Common myeloid progenitor, CD34-positive (primary cell): ENCODE results near the gene ADAMTS10.

ENCODE experiments used
- CTCF ChIA-PET: fragments of 350-600 bp; sonication (Branson Sonifier 250); formaldehyde crosslinking; loops from one replicate; lab custom pipeline; 2021; ENCODE audit warnings: antibody characterized with exemption; lab: Charles Lee
- POLR2A ChIA-PET: fragments of 350-600 bp; sonication (Branson Sonifier 250); formaldehyde crosslinking; loops from one replicate; lab custom pipeline; 2021; ENCODE audit warnings: antibody characterized with exemption; lab: Charles Lee
- DNase-seq, 3 donors: peaks; one replicate each; pipeline versions ENCODE4 v3.0.0 to v3.0.0-alpha.2; 2013
- H3K27ac ChIP-seq, 2 experiments: 1 replicate in 1 of 2; 2 replicates in 1 of 2; pipeline ENCODE4 v1.7.0; 2013; ENCODE audit warnings: inconsistent platforms in 2 of 2, low read length in 2 of 2, mild to moderate bottlenecking in 2 of 2, low read depth in 1 of 2, moderate library complexity in 1 of 2; ENCODE audit not compliant: severe bottlenecking in 2 of 2, insufficient read depth in 1 of 2, poor library complexity in 1 of 2
- H3K27me3 ChIP-seq, 5 experiments: replicated peaks in 2 of 5; 1 replicate in 3 of 5; 2 replicates in 2 of 5; pipeline versions ENCODE4 v1.6.1 to v1.7.0; 2013; ENCODE audit warnings: low read length in 4 of 5, mild to moderate bottlenecking in 2 of 5, moderate library complexity in 2 of 5, inconsistent platforms in 1 of 5; ENCODE audit not compliant: insufficient read depth in 5 of 5, control insufficient read depth in 4 of 5
- H3K36me3 ChIP-seq, 4 experiments: 1 replicate in 2 of 4; 2 replicates in 2 of 4; pipeline versions ENCODE4 v1.6.1 to v1.7.0; 2013; ENCODE audit warnings: low read length in 3 of 4, control low read depth in 1 of 4, mild to moderate bottlenecking in 1 of 4; ENCODE audit not compliant: control insufficient read depth in 4 of 4, insufficient read depth in 4 of 4
- H3K4me1 ChIP-seq, 4 experiments: 1 replicate in 3 of 4; 2 replicates in 1 of 4; pipeline versions ENCODE4 v1.6.1 to v1.7.1; 2013; ENCODE audit warnings: low read length in 3 of 4, mild to moderate bottlenecking in 3 of 4, control low read depth in 1 of 4, inconsistent platforms in 1 of 4, moderate library complexity in 1 of 4; ENCODE audit not compliant: control insufficient read depth in 4 of 4, insufficient read depth in 4 of 4; ENCODE audit errors: control extremely low read depth in 1 of 4
- H3K4me3 ChIP-seq, 7 experiments: 1 replicate in 4 of 7; 2 replicates in 3 of 7; pipeline versions ENCODE4 v1.5.1 to v1.7.0; 2013; ENCODE audit warnings: mild to moderate bottlenecking in 7 of 7, low read length in 6 of 7, moderate library complexity in 6 of 7, inconsistent platforms in 2 of 7, low read depth in 2 of 7, control low read depth in 1 of 7; ENCODE audit not compliant: insufficient read depth in 4 of 7, control insufficient read depth in 1 of 7; ENCODE audit errors: extremely low read depth in 1 of 7
- H3K9me3 ChIP-seq, 5 experiments: 1 replicate in 4 of 5; 2 replicates in 1 of 5; pipeline versions ENCODE4 v1.6.1 to v1.7.1; 2013; ENCODE audit warnings: low read length in 4 of 5, mild to moderate bottlenecking in 2 of 5, inconsistent platforms in 1 of 5, low read depth in 1 of 5, moderate library complexity in 1 of 5; ENCODE audit not compliant: control insufficient read depth in 4 of 5, insufficient read depth in 2 of 5; ENCODE audit errors: control extremely low read depth in 1 of 5
- WGBS: methylation state at CpG from one replicate; pipeline ENCODE4 v1.1.5; 2013; ENCODE audit not compliant: insufficient coverage; 5-methylcytosine and 5-hydroxymethylcytosine counted together

The ADAMTS10 gene

DNA sequence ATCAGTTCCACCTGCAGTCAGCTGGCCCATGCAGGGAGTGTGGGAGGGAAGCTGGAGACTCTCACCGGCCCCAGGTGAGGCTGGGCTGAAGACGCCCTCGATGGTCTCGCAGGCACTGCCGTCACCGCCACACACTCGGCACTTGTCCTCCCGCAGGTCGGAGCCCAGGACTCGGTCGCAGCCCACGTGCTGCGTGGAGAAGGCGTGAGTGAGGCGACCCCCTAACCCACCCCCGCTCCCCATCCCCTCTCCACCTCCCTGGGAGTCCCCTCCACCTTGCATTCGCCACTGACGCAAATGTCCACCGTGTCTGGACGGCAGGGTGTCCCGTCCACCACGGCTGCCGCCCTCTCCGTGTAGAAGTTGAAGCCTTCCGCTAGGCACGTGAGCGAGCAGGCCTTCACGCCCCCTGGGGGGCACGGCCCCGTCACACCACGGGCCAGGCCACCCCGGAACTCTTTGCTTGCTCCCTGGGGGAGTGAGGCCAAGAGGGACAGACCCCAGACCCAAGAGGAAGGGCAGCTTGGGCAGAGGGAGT is 21.3 kb downstream of the ADAMTS10 start:
- ChIA-PET POLR2A (no interaction called here), CTCF (interaction anchor here (0.6 to 1.2 kb wide), 2 partner anchors 9 to 10 kb away, joined by 3 read pairs; no protein-coding TSS in a partner anchor)
- Histone ChIP-seq H3K9me3 (peaks cover 0 to 9% (median 4%) of the 10 kb centered on the region in 5 experiments), H3K27me3 (peaks cover 0 to 5% (median 0%) of the 10 kb centered on the region in 5 experiments), H3K27ac (no peak overlapping the region), H3K36me3 (peaks cover 0 to 9% (median 0%) of the 10 kb centered on the region in 4 experiments), H3K4me1 (peaks cover 0 to 22% (median 18%) of the 10 kb centered on the region in 4 experiments), H3K4me3 (no peak overlapping the region)
- 97% methylated on average over 22 of the region's 32 CpGs for WGBS
- no peak for DNase-seq

DNA sequence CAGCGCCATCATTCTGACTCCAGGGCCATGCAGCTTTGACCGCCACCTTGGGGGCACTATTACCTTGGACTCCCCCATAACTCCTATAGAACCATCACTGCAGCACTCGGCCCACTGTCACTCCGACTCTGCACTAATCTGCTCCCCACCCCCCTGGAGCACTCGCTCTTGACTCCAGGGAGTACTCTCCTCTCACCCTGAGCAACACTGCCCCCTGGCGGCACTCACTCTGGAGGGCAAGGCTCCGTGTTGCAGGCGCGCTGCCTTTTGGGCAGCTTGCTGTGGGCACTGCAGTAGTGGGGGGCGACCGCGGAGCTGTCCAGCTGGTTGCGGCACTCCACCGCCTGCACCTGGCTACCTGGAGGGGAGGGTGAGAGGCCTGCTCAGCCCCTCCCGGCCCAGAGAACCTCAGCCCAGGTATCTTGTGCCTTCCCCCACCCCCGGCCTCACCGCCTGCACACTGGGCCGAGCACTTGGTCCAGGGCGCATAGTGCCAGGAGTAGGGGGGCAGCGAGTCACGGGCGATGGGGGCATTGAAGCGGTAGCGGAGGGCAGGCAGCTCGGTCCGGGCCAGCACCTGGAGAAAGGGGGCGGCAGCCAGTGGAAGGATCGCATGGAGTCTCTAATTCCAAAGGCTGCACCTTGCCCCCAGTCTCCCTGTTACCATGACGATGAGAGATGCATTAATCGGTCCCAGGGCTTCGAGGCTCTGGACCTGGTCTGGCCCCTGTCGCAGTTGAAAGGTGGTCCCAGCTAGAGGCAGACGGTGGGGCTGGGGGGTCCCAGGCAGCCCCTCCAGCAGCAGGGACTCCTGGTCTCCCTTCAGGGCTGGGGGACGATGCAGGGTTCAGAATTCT is 24.4 kb downstream of the ADAMTS10 start:
- Histone ChIP-seq H3K27ac (no peak overlapping the region), H3K27me3 (no peaks in the 10 kb centered on the region), H3K4me3 (no peak overlapping the region), H3K9me3 (no peaks in the 10 kb centered on the region), H3K36me3 (peaks cover 0 to 7% (median 0%) of the 10 kb centered on the region in 4 experiments), H3K4me1 (peaks cover 0 to 3% (median under 1%) of the 10 kb centered on the region in 4 experiments)
- DNase-seq: peak in 2 of 3 donors; percentile 50 to 56
- WGBS: 96% methylated on average over 30 of the region's 34 CpGs
- ChIA-PET CTCF (interaction anchor here (0.8 to 2.6 kb wide), 3 partner anchors 9 to 106 kb away, joined by 3 to 7 read pairs (median 7); partner anchors contain the start of gene MYO1F), POLR2A (no interaction called here)

DNA sequence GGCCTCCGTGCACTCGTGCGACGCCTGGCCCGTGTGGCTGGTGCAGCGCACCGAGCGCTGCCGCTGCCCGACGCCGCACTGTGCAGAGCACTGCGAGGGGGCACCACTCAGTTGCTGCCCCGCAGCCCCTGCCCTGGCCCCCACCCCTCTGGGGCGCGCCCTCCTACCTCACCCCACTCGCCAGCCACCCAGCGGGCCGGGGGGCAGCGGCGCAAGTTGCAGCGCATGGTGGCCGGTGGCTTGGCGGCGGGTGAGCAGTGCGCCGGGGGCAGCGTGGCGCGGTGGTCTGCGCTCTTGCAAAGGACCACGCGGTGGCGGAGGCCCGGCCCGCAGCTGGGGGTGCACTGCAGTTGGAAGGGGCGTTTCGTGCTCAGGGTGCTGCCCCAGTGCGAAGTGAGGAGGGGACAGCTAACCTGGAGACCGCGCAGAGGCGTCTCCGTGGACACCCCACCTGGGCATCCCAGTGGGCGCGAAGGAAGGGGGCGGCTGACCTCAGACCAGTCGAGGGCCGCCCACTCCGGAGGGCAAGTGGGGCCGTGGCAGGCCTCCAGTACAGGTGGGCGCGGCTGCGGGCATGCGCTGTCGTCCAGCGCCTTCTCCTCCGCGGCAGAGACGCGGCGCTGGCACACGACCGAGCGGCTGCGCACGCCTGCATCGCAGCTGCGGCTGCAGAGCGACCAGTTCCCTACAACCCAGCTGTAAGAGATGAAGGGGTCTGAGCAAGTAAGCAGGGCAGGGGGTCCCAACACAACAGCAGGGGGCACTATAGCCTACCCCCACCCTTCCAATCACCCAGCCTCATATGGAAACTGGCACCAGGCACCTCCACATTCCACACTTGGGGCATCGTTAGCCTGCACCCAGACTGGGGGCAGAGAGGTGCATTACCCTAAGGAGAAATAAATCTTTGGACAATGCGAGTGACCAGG is 25.3 kb downstream of the ADAMTS10 start:
- H3K4me1 ChIP-seq: peaks cover 0 to 9% (median 6%) of the 10 kb centered on the region in 4 experiments
- H3K36me3 ChIP-seq: peaks cover 0 to 7% (median 0%) of the 10 kb centered on the region in 4 experiments
- H3K27me3 ChIP-seq: no peaks in the 10 kb centered on the region
- no peaks in the 10 kb centered on the region for H3K9me3 ChIP-seq
- ChIA-PET POLR2A (no interaction called here), CTCF (interaction anchor here (0.6 to 2.6 kb wide), 3 partner anchors 8 to 57 kb away, joined by 3 to 7 read pairs (median 7); partner anchors contain the start of gene MYO1F)
- DNase-seq: no peak
- H3K27ac ChIP-seq: no peak overlapping the region
- 97% methylated on average over 56 of the region's 71 CpGs for WGBS
- H3K4me3 ChIP-seq: no peak overlapping the region

DNA sequence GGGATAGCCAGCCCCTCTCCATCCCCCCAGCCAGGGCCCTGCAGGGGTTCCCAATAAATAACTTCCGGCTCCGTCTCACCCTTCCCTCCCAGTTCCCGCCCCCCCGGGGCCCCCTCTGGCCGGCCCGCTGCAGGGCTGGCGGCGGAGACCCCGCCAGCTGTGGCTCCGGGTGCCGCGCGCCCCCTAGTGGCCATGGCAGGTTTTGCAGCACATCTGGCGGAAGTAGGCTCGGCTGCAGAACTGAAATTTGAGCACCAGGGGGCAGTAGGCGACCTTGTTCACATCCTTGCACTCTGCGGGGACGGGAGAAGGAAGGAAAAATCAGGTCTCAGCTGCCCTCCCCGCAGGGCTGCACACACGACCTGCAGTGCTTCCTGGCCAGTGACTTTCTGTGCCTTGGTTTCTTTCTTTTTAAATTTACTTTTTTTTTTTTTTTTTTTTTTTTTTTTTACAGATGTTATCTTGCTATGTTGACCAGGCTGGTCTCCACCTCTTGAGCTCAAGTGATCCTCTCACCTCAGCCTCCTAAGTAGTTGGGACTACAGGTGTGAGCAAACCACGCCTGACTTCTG is 29.7 kb downstream of the ADAMTS10 start:
- CTCF ChIA-PET: interaction anchor here (0.7 to 7.4 kb wide), 24 partner anchors 10 to 228 kb away, joined by 3 to 96 read pairs (median 4); no protein-coding TSS in a partner anchor
- 15% methylated on average over 6 of the region's 21 CpGs for WGBS
- H3K27ac ChIP-seq: no peak overlapping the region

DNA sequence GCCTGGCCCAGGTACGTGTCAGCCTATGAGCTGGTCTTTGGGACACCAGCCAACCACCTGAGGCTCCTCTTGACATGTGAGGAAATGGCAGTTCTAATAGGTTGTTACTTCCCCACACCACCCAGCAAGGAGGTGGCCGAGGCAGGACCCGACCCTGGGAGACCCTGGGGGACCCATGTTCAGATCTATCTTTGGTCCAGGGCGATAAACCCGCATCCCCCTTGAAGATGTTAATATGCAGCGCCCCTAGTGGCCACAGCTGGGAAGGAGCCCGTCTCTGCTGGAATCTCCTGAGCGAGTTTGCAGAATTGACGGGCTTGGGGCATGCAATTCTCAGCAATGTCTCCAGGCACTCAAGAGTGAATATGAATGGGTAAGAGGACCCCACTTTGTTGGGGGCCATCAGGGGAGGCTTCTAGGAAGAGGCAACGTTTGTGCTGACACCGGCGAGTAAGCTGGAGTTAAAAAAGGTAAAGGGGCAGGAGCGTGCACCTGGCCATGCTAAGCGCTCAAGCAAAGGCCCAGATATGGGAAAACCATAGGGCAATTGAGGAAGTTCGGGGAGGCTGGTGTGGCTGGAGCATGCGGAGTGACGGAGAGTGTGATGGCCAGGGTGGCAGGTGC is 31.8 kb downstream of the ADAMTS10 start:
- DNase-seq: peak; percentile 71 to 86 (median 81)
- Histone ChIP-seq H3K4me1 (peaks cover 14 to 60% (median 53%) of the 10 kb centered on the region in 4 experiments), H3K4me3 (peak overlapping the region in 3 of 7 experiments; percentile 23 to 44 (median 26)), H3K36me3 (peaks cover 0 to 3% (median 0%) of the 10 kb centered on the region in 4 experiments), H3K27ac (no peak overlapping the region), H3K27me3 (no peaks in the 10 kb centered on the region), H3K9me3 (no peaks in the 10 kb centered on the region)
- 26% methylated on average over 13 of the region's 17 CpGs for WGBS
- ChIA-PET CTCF (interaction anchor here (0.9 to 7.4 kb wide), 27 partner anchors 11 to 222 kb away, joined by 3 to 96 read pairs (median 5); partner anchors contain the start of gene ZNF414), POLR2A (interaction anchor here (0.9 to 1.9 kb wide), 2 partner anchors 10 to 65 kb away, joined by 3 to 8 read pairs; partner anchors contain the start of gene ZNF414)

More for the DNA sequence above, 29.7 kb downstream of the ADAMTS10 start:
- H3K4me1 ChIP-seq: peaks cover 8 to 46% (median 43%) of the 10 kb centered on the region in 4 experiments
- POLR2A ChIA-PET: interaction anchor here (0.5 to 0.6 kb wide), 4 partner anchors 27 to 168 kb away, joined by 3 to 4 read pairs (median 4); partner anchors contain the start of gene MARCHF2
- H3K36me3 ChIP-seq: peaks cover 0 to 2% (median 0%) of the 10 kb centered on the region in 4 experiments
- no peaks in the 10 kb centered on the region for H3K27me3 ChIP-seq
- peak; percentile 77 to 89 (median 82) for DNase-seq
- peak overlapping the region in 1 of 7 experiments; percentile 10 for H3K4me3 ChIP-seq
- no peaks in the 10 kb centered on the region for H3K9me3 ChIP-seq
